ENCODE measurements around the gene FGFR4. TPM values are rescaled to one million over a fixed set of nuclear protein-coding genes. Genes with fewer than 3 reads are reported as not detected.

FGFR4 gene
- total RNA-seq, 2 donors from 2014 or later, result 1.6 to 2.8 TPM

DNA sequence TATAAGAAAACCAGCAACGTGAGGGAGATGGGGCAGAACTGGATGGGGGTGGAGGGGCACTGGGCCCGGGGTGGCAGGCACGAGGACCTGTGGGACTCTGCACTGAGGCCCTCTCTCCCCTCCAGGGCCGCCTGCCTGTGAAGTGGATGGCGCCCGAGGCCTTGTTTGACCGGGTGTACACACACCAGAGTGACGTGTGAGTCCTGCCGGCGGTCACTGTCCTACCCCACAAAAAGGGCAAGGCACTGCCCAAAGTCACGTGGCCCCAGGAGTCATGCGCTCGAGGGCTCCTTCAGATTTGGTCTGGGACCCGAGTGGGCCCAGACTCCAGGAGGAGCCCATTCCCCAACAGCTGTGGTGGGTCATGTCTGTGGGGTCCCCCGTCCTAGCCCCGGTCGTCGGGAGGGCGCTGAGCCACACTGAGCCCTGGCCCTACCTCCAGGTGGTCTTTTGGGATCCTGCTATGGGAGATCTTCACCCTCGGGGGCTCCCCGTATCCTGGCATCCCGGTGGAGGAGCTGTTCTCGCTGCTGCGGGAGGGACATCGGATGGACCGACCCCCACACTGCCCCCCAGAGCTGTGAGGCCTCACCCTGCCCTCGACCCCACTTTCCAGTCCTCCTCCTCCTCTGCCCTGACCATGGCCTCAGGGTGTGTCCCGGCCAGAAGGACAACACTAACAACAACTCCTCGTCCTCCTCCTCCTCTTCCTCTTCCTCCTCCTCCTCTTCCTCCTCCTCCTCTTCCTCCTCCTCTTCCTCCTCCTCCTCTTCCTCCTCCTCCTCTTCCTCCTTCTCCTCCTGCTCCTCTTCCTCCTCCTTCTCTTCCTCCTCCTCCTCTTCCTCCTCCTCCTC lies 9.7 kb downstream of the FGFR4 start:
- Histone ChIP-seq H3K4me3 (no peak overlapping the region), H3K4me1 (ENCODE audit: control insufficient read depth in 1 of 2, low read depth in 2 of 2) (no peaks in the 10 kb centered on the region), H3K27me3 (replicated peaks; ENCODE audit: insufficient read depth) (no peaks in the 10 kb centered on the region), H3K36me3 (no peaks in the 10 kb centered on the region), H3K9me3 (no peaks in the 10 kb centered on the region), H3K27ac (no peak overlapping the region)
- TF ChIP-seq, protein P1, sequence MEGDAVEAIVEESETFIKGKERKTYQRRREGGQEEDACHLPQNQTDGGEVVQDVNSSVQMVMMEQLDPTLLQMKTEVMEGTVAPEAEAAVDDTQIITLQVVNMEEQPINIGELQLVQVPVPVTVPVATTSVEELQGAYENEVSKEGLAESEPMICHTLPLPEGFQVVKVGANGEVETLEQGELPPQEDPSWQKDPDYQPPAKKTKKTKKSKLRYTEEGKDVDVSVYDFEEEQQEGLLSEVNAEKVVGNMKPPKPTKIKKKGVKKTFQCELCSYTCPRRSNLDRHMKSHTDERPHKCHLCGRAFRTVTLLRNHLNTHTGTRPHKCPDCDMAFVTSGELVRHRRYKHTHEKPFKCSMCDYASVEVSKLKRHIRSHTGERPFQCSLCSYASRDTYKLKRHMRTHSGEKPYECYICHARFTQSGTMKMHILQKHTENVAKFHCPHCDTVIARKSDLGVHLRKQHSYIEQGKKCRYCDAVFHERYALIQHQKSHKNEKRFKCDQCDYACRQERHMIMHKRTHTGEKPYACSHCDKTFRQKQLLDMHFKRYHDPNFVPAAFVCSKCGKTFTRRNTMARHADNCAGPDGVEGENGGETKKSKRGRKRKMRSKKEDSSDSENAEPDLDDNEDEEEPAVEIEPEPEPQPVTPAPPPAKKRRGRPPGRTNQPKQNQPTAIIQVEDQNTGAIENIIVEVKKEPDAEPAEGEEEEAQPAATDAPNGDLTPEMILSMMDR (IDR thresholded peaks at IDR 0.05), result no peak
- ATAC-seq (ENCODE audit: insufficient number of reproducible peaks, low FRiP score, low read depth) (no peak), DNase-seq (ENCODE audit: low spot score) (no peak)

DNA sequence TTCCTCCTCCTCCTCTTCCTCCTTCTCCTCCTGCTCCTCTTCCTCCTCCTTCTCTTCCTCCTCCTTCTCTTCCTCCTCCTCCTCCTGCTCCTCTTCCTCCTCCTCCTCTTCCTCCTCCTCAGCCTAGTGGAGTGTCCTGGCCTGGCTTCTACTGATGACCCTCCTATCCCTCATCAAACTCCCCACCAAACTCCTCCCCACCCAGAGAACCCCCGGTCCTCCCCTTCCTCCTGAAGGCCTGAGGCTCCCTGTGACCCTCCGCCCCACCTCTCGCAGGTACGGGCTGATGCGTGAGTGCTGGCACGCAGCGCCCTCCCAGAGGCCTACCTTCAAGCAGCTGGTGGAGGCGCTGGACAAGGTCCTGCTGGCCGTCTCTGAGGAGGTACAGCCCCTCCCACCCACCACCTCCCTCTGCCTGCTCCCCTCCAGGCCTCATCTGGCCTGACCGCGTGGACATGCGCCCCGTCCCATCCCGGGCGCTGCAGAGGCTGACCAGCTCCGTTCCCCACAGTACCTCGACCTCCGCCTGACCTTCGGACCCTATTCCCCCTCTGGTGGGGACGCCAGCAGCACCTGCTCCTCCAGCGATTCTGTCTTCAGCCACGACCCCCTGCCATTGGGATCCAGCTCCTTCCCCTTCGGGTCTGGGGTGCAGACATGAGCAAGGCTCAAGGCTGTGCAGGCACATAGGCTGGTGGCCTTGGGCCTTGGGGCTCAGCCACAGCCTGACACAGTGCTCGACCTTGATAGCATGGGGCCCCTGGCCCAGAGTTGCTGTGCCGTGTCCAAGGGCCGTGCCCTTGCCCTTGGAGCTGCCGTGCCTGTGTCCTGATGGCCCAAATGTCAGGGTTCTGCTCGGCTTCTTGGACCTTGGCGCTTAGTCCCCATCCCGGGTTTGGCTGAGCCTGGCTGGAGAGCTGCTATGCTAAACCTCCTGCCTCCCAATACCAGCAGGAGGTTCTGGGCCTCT lies 10.6 kb downstream of the FGFR4 start:
- Histone ChIP-seq H3K27ac (no peak overlapping the region), H3K4me3 (no peak overlapping the region), H3K27me3 (replicated peaks; ENCODE audit: insufficient read depth) (peaks cover 3% of the 10 kb centered on the region), H3K9me3 (no peaks in the 10 kb centered on the region), H3K4me1 (ENCODE audit: control insufficient read depth in 1 of 2, low read depth in 2 of 2) (no peaks in the 10 kb centered on the region), H3K36me3 (no peaks in the 10 kb centered on the region)
- DNase-seq (ENCODE audit: low spot score) (no peak), ATAC-seq (ENCODE audit: insufficient number of reproducible peaks, low FRiP score, low read depth) (no peak)
- TF ChIP-seq, protein P1 (IDR thresholded peaks at IDR 0.05), result no peak

DNA sequence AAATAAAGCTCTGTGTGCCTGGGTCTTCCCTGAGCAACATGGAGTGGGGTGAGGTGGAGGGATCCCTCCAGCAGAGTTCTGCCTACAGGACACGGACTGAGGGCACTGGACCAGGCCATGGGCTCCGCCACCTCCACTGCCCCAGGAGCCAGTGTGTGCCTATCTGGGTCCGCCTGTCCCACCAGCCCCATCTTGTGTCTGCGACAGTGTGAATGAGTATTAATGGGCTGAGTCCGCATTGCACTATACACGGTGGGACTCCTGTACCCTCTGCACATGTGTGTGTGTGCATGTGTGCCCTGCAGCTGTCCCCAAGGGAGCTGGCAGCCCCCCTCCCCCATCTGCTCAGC lies 11.4 kb downstream of the FGFR4 start:
- H3K9me3 ChIP-seq, result no peaks in the 10 kb centered on the region
- no peak overlapping the region for H3K4me3 ChIP-seq
- DNase-seq (ENCODE audit: low spot score) (no peak), ATAC-seq (ENCODE audit: insufficient number of reproducible peaks, low FRiP score, low read depth) (no peak)
- TF ChIP-seq, protein P1 (IDR thresholded peaks at IDR 0.05), result no peak
- H3K36me3 ChIP-seq, result no peaks in the 10 kb centered on the region
- H3K27ac ChIP-seq, result no peak overlapping the region
- no peaks in the 10 kb centered on the region for H3K4me1 ChIP-seq (ENCODE audit: control insufficient read depth in 1 of 2, low read depth in 2 of 2)
- peaks cover 3% of the 10 kb centered on the region for H3K27me3 ChIP-seq (replicated peaks; ENCODE audit: insufficient read depth)

DNA sequence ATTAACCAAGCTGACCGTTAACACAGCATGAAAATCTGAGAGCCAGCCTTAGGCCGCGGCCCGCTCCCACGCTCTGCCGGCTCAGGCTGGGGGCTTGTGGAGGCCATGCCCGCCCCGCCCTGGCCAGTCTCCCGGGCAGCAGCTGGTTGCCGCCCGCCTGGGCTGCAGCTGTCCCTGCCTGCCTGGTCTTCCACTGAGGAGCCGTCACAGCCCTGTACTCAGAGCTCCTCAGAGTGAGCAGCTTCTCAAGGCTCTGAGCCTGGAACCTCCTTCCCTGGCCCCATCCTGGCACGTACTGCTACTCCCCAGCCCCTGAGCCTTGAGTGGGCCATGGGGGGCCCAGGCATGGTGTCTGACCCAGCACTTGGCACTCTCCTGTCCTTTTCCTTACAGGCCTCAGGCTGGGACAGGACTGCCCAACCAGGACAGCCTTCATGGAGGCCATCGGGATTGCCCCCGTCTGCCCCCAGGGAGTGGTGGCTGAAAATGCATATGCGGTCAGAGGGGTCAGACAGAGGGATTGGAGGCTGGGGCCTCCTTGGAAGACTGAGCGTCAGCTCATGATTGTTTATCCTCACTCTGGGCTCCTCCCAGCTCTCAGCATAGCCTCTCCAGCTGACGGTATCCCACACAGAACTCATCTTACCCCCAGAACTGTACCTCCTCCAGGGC lies 11.9 kb downstream of the FGFR4 start:
- H3K4me3 ChIP-seq, result no peak overlapping the region
- peaks cover 3% of the 10 kb centered on the region for H3K27me3 ChIP-seq (replicated peaks; ENCODE audit: insufficient read depth)
- no peaks in the 10 kb centered on the region for H3K36me3 ChIP-seq
- H3K4me1 ChIP-seq (ENCODE audit: control insufficient read depth in 1 of 2, low read depth in 2 of 2), result no peaks in the 10 kb centered on the region
- no peak overlapping the region for H3K27ac ChIP-seq
- no peaks in the 10 kb centered on the region for H3K9me3 ChIP-seq
- TF ChIP-seq, protein P1 (IDR thresholded peaks at IDR 0.05), result no peak
- ATAC-seq (ENCODE audit: insufficient number of reproducible peaks, low FRiP score, low read depth) (no peak), DNase-seq (ENCODE audit: low spot score) (no peak)
